ENCODE results near the gene PLA2G4D.

The PLA2G4D gene

GRCh38 chr15:42088801-42089640 lies 5.3 kb downstream of the PLA2G4D start:
- no peak for DNase-seq

GRCh38 chr15:42087926-42088800 lies 6.2 kb downstream of the PLA2G4D start:
- DNase-seq, result peak; percentile 90

GRCh38 chr15:42087460-42087859 lies 6.9 kb downstream of the PLA2G4D start:
- no peak for DNase-seq

- no peak for DNase-seq
Measured at GRCh38 chr15:42085721-42086120, 8.6 kb downstream of the PLA2G4D start.

GRCh38 chr15:42085236-42085605 lies 9.1 kb downstream of the PLA2G4D start:
- DNase-seq, result no peak

- DNase-seq, result peak; percentile 55
Measured at GRCh38 chr15:42084465-42085235, 9.7 kb downstream of the PLA2G4D start.

- no peak for DNase-seq
Measured at GRCh38 chr15:42083916-42084315, 10.4 kb downstream of the PLA2G4D start.

- no peak for DNase-seq
Measured at GRCh38 chr15:42083605-42083908, 10.8 kb downstream of the PLA2G4D start.

- no peak for DNase-seq
Measured at GRCh38 chr15:42082823-42083604, 11.3 kb downstream of the PLA2G4D start.

- DNase-seq, result no peak
Measured at GRCh38 chr15:42082141-42082540, 12.2 kb downstream of the PLA2G4D start.

GRCh38 chr15:42080919-42081830 lies 13.2 kb downstream of the PLA2G4D start:
- DNase-seq, result no peak

- DNase-seq, result peak; percentile 67
Measured at GRCh38 chr15:42080186-42080918, 14.0 kb downstream of the PLA2G4D start.

- no peak for DNase-seq
Measured at GRCh38 chr15:42079401-42079908, 14.9 kb downstream of the PLA2G4D start.

- DNase-seq, result no peak
Measured at GRCh38 chr15:42078903-42079302, 15.5 kb downstream of the PLA2G4D start.

GRCh38 chr15:42077689-42078088 lies 16.7 kb downstream of the PLA2G4D start:
- no peak for DNase-seq

GRCh38 chr15:42073418-42073817 lies 20.9 kb downstream of the PLA2G4D start:
- DNase-seq, result no peak

GRCh38 chr15:42072141-42072685 lies 22.1 kb downstream of the PLA2G4D start:
- DNase-seq, result no peak

GRCh38 chr15:42071717-42072116 lies 22.6 kb downstream of the PLA2G4D start:
- no peak for DNase-seq

GRCh38 chr15:42070976-42071350 lies 23.4 kb downstream of the PLA2G4D start:
- no peak for DNase-seq

GRCh38 chr15:42070279-42070975 lies 23.9 kb downstream of the PLA2G4D start:
- DNase-seq, result no peak
